PC-9 (cell line): ENCODE measurements around the gene ATRNL1.

ENCODE experiments used
- EZH2 ChIP-seq: fragments of 200-600 bp; sonication (generic); IDR thresholded peaks from 2 replicates; pipeline ENCODE4 v1.8.0; 2017; ENCODE audit warnings: antibody characterized with exemption, low read depth
- TF ChIP-seq, protein P1 (sequence below): fragments of 200-600 bp; sonication (generic); conservative IDR thresholded peaks from 2 replicates; pipeline ENCODE4 v1.6.1; 2017; ENCODE audit warnings: mixed run types, antibody characterized with exemption, mild to moderate bottlenecking, moderate library complexity

DNA sequence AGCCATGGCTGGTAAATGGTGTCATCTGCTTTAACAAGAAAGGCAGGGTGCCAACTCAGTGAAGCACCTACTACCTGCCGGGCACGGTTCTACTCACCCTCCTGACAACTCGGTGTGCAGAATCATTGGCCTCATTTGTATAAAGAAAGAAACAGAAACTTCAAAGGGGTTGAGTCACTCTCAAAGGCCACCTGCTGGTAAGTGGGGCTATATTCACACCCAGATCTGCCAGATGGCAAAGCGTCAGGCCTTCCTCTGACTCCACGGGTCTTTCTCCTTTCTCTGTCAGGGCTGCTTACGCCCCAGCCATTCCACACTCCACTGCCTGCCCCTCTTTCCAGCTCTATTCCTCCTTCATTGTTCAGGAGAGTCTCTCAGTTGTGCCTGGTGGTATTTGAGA is 870.7 kb downstream of the ATRNL1 start:
- TF ChIP-seq, protein P1, sequence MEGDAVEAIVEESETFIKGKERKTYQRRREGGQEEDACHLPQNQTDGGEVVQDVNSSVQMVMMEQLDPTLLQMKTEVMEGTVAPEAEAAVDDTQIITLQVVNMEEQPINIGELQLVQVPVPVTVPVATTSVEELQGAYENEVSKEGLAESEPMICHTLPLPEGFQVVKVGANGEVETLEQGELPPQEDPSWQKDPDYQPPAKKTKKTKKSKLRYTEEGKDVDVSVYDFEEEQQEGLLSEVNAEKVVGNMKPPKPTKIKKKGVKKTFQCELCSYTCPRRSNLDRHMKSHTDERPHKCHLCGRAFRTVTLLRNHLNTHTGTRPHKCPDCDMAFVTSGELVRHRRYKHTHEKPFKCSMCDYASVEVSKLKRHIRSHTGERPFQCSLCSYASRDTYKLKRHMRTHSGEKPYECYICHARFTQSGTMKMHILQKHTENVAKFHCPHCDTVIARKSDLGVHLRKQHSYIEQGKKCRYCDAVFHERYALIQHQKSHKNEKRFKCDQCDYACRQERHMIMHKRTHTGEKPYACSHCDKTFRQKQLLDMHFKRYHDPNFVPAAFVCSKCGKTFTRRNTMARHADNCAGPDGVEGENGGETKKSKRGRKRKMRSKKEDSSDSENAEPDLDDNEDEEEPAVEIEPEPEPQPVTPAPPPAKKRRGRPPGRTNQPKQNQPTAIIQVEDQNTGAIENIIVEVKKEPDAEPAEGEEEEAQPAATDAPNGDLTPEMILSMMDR, result no peak; the same call in 1 of the 2 replicates
- TF ChIP-seq EZH2, result no peak
